NT2/D1 (cell line): ENCODE results near the gene THBS2.

Experiments
- DNase-seq: peaks from one replicate; pipeline ENCODE4 v3.0.0-alpha.2; 2011; ENCODE audit warnings: low read depth, low spot score
- H3K27me3 ChIP-seq: 2 replicates; pipeline ENCODE4 v1.6.0; 2011; ENCODE audit warnings: mild to moderate bottlenecking; ENCODE audit not compliant: insufficient read length, insufficient read depth
- H3K36me3 ChIP-seq: 2 replicates; pipeline ENCODE4 v1.6.1; 2011; ENCODE audit warnings: mild to moderate bottlenecking, low read length, mixed read lengths; ENCODE audit not compliant: insufficient read depth, insufficient read length
- H3K4me1 ChIP-seq: 2 replicates; pipeline ENCODE4 v1.5.1; 2011; ENCODE audit not compliant: insufficient read depth, insufficient read length
- H3K4me3 ChIP-seq: 2 replicates; pipeline ENCODE4 v1.5.1; 2011; ENCODE audit warnings: low read depth; ENCODE audit not compliant: insufficient read length
- H3K9ac ChIP-seq: 2 replicates; pipeline ENCODE4 v1.6.0; 2011; ENCODE audit warnings: low read depth; ENCODE audit not compliant: insufficient read length
- H3K9me3 ChIP-seq: 2 replicates; pipeline ENCODE4 v1.5.1; 2011; ENCODE audit warnings: mild to moderate bottlenecking, low read length; ENCODE audit not compliant: insufficient read depth
- SUZ12 ChIP-seq: IDR thresholded peaks from 2 replicates; pipeline ENCODE4 v1.6.1; 2011; ENCODE audit not compliant: insufficient read length, insufficient read depth; ENCODE audit errors: extremely low read depth
- YY1 ChIP-seq: IDR thresholded peaks from 2 replicates; pipeline ENCODE4 v1.6.1; 2011; ENCODE audit not compliant: insufficient read length, insufficient read depth
- ZNF274 ChIP-seq: IDR thresholded peaks from 2 replicates; pipeline ENCODE4 v1.6.1; 2011; ENCODE audit warnings: mild to moderate bottlenecking, low read depth, low read length

The THBS2 gene

GRCh38 chr6:169235286-169235685 lies 18.4 kb downstream of the THBS2 start:
- Histone ChIP-seq H3K9me3 (no peaks in the 10 kb centered on the region), H3K4me1 (peaks cover 2% of the 10 kb centered on the region), H3K9ac (no peak overlapping the region), H3K27me3 (no peaks in the 10 kb centered on the region), H3K4me3 (no peak overlapping the region), H3K36me3 (no peaks in the 10 kb centered on the region)
- TF ChIP-seq YY1 = no peak
- no peak for DNase-seq

GRCh38 chr6:169234634-169235033 lies 19.0 kb downstream of the THBS2 start:
- DNase-seq = no peak
- no peak overlapping the region for H3K9ac ChIP-seq
- TF ChIP-seq ZNF274 (no peak), YY1 (no peak), SUZ12 (no peak)

GRCh38 chr6:169233832-169234231 lies 19.8 kb downstream of the THBS2 start:
- TF ChIP-seq SUZ12 (no peak), ZNF274 (no peak), YY1 (no peak)
- Histone ChIP-seq H3K4me3 (no peak overlapping the region), H3K9me3 (no peaks in the 10 kb centered on the region), H3K27me3 (no peaks in the 10 kb centered on the region), H3K9ac (no peak overlapping the region), H3K4me1 (peaks cover 2% of the 10 kb centered on the region), H3K36me3 (peaks cover 3% of the 10 kb centered on the region)
- no peak for DNase-seq

More at GRCh38 chr6:169234634-169235033, 19.0 kb downstream of the THBS2 start:
- H3K27me3 ChIP-seq = no peaks in the 10 kb centered on the region
- no peaks in the 10 kb centered on the region for H3K36me3 ChIP-seq
- H3K4me3 ChIP-seq = no peak overlapping the region
- no peaks in the 10 kb centered on the region for H3K9me3 ChIP-seq
- peaks cover 2% of the 10 kb centered on the region for H3K4me1 ChIP-seq

- Histone ChIP-seq H3K27me3 (no peaks in the 10 kb centered on the region), H3K9ac (no peak overlapping the region), H3K36me3 (peaks cover 3% of the 10 kb centered on the region), H3K4me3 (no peak overlapping the region), H3K4me1 (no peaks in the 10 kb centered on the region), H3K9me3 (no peaks in the 10 kb centered on the region)
- TF ChIP-seq YY1 = no peak
- no peak for TF ChIP-seq ZNF274
- no peak for TF ChIP-seq SUZ12
- no peak for DNase-seq
These were observed 20.5 kb downstream of the THBS2 start for GRCh38 chr6:169233181-169233580.

GRCh38 chr6:169232507-169232931 lies 21.1 kb downstream of the THBS2 start:
- Histone ChIP-seq H3K4me3 (no peak overlapping the region), H3K4me1 (no peaks in the 10 kb centered on the region), H3K9me3 (no peaks in the 10 kb centered on the region), H3K9ac (no peak overlapping the region), H3K27me3 (no peaks in the 10 kb centered on the region), H3K36me3 (peaks cover 5% of the 10 kb centered on the region)
- TF ChIP-seq YY1 = no peak
- TF ChIP-seq SUZ12 = no peak
- TF ChIP-seq ZNF274 = no peak
- no peak for DNase-seq

GRCh38 chr6:169231790-169232506 lies 21.7 kb downstream of the THBS2 start:
- no peaks in the 10 kb centered on the region for H3K27me3 ChIP-seq
- H3K36me3 ChIP-seq = peaks cover 8% of the 10 kb centered on the region
- H3K9ac ChIP-seq = no peak overlapping the region
- H3K4me1 ChIP-seq = no peaks in the 10 kb centered on the region
- H3K4me3 ChIP-seq = no peak overlapping the region
- H3K9me3 ChIP-seq = no peaks in the 10 kb centered on the region
- TF ChIP-seq ZNF274 (no peak), YY1 (no peak), SUZ12 (no peak)
- DNase-seq = no peak

GRCh38 chr6:169230946-169231789 lies 22.5 kb downstream of the THBS2 start:
- Histone ChIP-seq H3K9me3 (no peaks in the 10 kb centered on the region), H3K4me1 (no peaks in the 10 kb centered on the region), H3K27me3 (no peaks in the 10 kb centered on the region), H3K4me3 (no peak overlapping the region), H3K36me3 (peaks cover 8% of the 10 kb centered on the region), H3K9ac (no peak overlapping the region)
- no peak for DNase-seq
- TF ChIP-seq YY1 (no peak), SUZ12 (no peak), ZNF274 (no peak)
